Liver (tissue), 3 donors: ENCODE data around the gene GOLGA6A.
"Not testable (repeated sequence)": the region's sequence is repeated elsewhere in the genome, so short reads cannot be mapped to it uniquely, and the experiment has no call there.

Experiments
- CTCF ChIP-seq: fragments of 150-350 bp; IDR thresholded peaks from 2 replicates; pipeline ENCODE4 v1.5.1; 2017; ENCODE audit warnings: improper control_type of control experiment, low read depth, low read length; ENCODE audit not compliant: missing input control
- GABPA ChIP-seq, 2 donors: IDR thresholded peaks in 1 of 2; conservative IDR thresholded peaks in 1 of 2; 2 replicates each; pipeline ENCODE4 v1.6.1; 2016; ENCODE audit warnings: antibody characterized with exemption in 2 of 2, mild to moderate bottlenecking in 1 of 2, moderate library complexity in 1 of 2
- JUND ChIP-seq, 2 donors: IDR thresholded peaks; 2 replicates each; pipeline ENCODE4 v1.6.1; 2016; ENCODE audit warnings: antibody characterized with exemption in 2 of 2
- YY1 ChIP-seq: IDR thresholded peaks from 2 replicates; pipeline ENCODE4 v1.6.1; 2016; ENCODE audit warnings: antibody characterized with exemption, mild to moderate bottlenecking
- TF ChIP-seq, protein P1 (sequence below): IDR thresholded peaks from 2 replicates; pipeline ENCODE4 v1.6.1; 2016; ENCODE audit warnings: antibody characterized with exemption, mild to moderate bottlenecking
- donor health status: healthy.
- donor health status: healthy.

GRCh38 chr15:74095610-74096009 lies 13.3 kb upstream of the GOLGA6A start:
- not testable (repeated sequence) for TF ChIP-seq CTCF; YY1; GABPA (IDR thresholded peaks at IDR 0.05 in 1 of 2, conservative IDR thresholded peaks at IDR 0.05 in 1 of 2); JUND (IDR thresholded peaks at IDR 0.05)
- TF ChIP-seq, protein P1, sequence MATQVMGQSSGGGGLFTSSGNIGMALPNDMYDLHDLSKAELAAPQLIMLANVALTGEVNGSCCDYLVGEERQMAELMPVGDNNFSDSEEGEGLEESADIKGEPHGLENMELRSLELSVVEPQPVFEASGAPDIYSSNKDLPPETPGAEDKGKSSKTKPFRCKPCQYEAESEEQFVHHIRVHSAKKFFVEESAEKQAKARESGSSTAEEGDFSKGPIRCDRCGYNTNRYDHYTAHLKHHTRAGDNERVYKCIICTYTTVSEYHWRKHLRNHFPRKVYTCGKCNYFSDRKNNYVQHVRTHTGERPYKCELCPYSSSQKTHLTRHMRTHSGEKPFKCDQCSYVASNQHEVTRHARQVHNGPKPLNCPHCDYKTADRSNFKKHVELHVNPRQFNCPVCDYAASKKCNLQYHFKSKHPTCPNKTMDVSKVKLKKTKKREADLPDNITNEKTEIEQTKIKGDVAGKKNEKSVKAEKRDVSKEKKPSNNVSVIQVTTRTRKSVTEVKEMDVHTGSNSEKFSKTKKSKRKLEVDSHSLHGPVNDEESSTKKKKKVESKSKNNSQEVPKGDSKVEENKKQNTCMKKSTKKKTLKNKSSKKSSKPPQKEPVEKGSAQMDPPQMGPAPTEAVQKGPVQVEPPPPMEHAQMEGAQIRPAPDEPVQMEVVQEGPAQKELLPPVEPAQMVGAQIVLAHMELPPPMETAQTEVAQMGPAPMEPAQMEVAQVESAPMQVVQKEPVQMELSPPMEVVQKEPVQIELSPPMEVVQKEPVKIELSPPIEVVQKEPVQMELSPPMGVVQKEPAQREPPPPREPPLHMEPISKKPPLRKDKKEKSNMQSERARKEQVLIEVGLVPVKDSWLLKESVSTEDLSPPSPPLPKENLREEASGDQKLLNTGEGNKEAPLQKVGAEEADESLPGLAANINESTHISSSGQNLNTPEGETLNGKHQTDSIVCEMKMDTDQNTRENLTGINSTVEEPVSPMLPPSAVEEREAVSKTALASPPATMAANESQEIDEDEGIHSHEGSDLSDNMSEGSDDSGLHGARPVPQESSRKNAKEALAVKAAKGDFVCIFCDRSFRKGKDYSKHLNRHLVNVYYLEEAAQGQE, result not testable (repeated sequence)
